A549 (cell line): ENCODE data around the gene TMEM235. TPM values are rescaled to one million over a fixed set of nuclear protein-coding genes. Genes with fewer than 3 reads are reported as not detected.

Experiments used
- ATAC-seq, 2 experiments: fragments of 200-7000 bp in 1 of 2; fragments of >200 bp in 1 of 2; cut with Nextera tagmentation in 1 of 2; cut with Tn5 transposase in 1 of 2; 3 replicates each; pipeline versions ENCODE4 v1.8.0 to v1.9.1; 2018 to 2020; ENCODE audit warnings: mild to moderate bottlenecking in 1 of 2, moderate library complexity in 1 of 2
- CTCF ChIA-PET: fragments of 300-600 bp; sonication (Branson Sonifier 250); formaldehyde crosslinking; extraction: SDS; loops from one replicate; lab custom pipeline; 2021; ENCODE audit warnings: antibody characterized with exemption, inconsistent platforms; lab: Yijun Ruan, JAX
- POLR2A ChIA-PET: fragments of 350-600 bp; formaldehyde crosslinking; extraction: SDS; loops from one replicate; lab custom pipeline; 2021; ENCODE audit warnings: antibody characterized with exemption, inconsistent platforms; lab: Yijun Ruan, JAX
- DNase-seq, 2 experiments: peaks; one replicate each; pipeline versions ENCODE4 v3.0.0 to v3.0.0-alpha.2; 2011 to 2016; ENCODE audit warnings: low read depth in 1 of 2, low spot score in 1 of 2
- FAIRE-seq: peaks from 2 replicates; lab custom pipeline; 2011; peaks lifted over from hg19 to GRCh38; lab: Jason Lieb, UNC
- H3K27ac ChIP-seq, 2 experiments: fragments of >200 bp; sonication (Bioruptor Twin); formaldehyde crosslinking; 3 replicates each; pipeline ENCODE4 v1.5.1; 2016 to 2017
- H3K4me1 ChIP-seq: fragments of >200 bp; sonication (Bioruptor Twin); formaldehyde crosslinking; 3 replicates; pipeline ENCODE4 v1.6.1; 2016
- H3K4me2 ChIP-seq: fragments of >200 bp; sonication (Bioruptor Twin); formaldehyde crosslinking; 3 replicates; pipeline ENCODE4 v1.6.1; 2016
- H3K4me3 ChIP-seq: fragments of >200 bp; sonication (Bioruptor Twin); formaldehyde crosslinking; 3 replicates; pipeline ENCODE4 v1.5.1; 2016
- H3K9me3 ChIP-seq: fragments of >200 bp; sonication (Bioruptor Twin); formaldehyde crosslinking; 3 replicates; pipeline ENCODE4 v1.6.1; 2016
- BCL3 ChIP-seq: fragments of >200 bp; sonication (Bioruptor Twin); formaldehyde crosslinking; IDR thresholded peaks from 3 replicates; pipeline ENCODE4 v1.6.1; 2016
- CBX8 ChIP-seq: fragments of 200-600 bp; sonication (generic); IDR thresholded peaks from 2 replicates; pipeline ENCODE4 v1.6.1; 2016
- EHF ChIP-seq: fragments of 250-450 bp; sonication (Bioruptor Pico); IDR thresholded peaks from 2 replicates; pipeline ENCODE4 v1.5.0; 2020; ENCODE audit warnings: mild to moderate bottlenecking
- FOXS1 ChIP-seq: fragments of 250-450 bp; sonication (Bioruptor Pico); IDR thresholded peaks from 2 replicates; pipeline ENCODE4 v1.5.0; 2020; ENCODE audit warnings: mild to moderate bottlenecking, moderate library complexity
- HDAC2 ChIP-seq: fragments of 200-600 bp; sonication (generic); IDR thresholded peaks from 2 replicates; pipeline ENCODE4 v1.6.1; 2016
- HEYL ChIP-seq: fragments of 250-450 bp; sonication (Bioruptor Pico); IDR thresholded peaks from 2 replicates; pipeline ENCODE4 v1.8.0; 2021; ENCODE audit warnings: mild to moderate bottlenecking, moderate library complexity
- HMGXB4 ChIP-seq: fragments of 250-450 bp; sonication (Bioruptor Pico); IDR thresholded peaks from 2 replicates; pipeline ENCODE4 v1.5.0; 2021; ENCODE audit warnings: mild to moderate bottlenecking, moderate library complexity, borderline replicate concordance
- JUN ChIP-seq, 2 experiments: fragments of >200 bp; sonication (Bioruptor Twin); formaldehyde crosslinking; IDR thresholded peaks; 2 replicates in 1 of 2; 3 replicates in 1 of 2; pipeline ENCODE4 v1.6.1; 2016 to 2017
- MAFK ChIP-seq: fragments of 450-650 bp; IDR thresholded peaks from 2 replicates; pipeline ENCODE4 v1.6.1; 2014; ENCODE audit not compliant: partially characterized antibody
- PBX3 ChIP-seq: IDR thresholded peaks from 2 replicates; pipeline ENCODE4 v1.6.1; 2012
- PHF8 ChIP-seq: fragments of 200-600 bp; sonication (generic); IDR thresholded peaks from 2 replicates; pipeline ENCODE4 v1.6.1; 2016; ENCODE audit warnings: low read depth, mild to moderate bottlenecking, antibody characterized with exemption, moderate library complexity, borderline replicate concordance
- POLR2AphosphoS2 ChIP-seq: conservative IDR thresholded peaks from 2 replicates; pipeline ENCODE4 v1.6.1; 2012; ENCODE audit warnings: low read length, improper control_type of control experiment, inconsistent platforms
- RARB ChIP-seq: fragments of 250-450 bp; sonication (Bioruptor Pico); IDR thresholded peaks from 2 replicates; pipeline ENCODE4 v1.8.0; 2021; ENCODE audit warnings: mild to moderate bottlenecking, moderate library complexity
- RCOR1 ChIP-seq: fragments of 150-350 bp; IDR thresholded peaks from 2 replicates; pipeline ENCODE4 v1.6.1; 2014; ENCODE audit warnings: antibody characterized with exemption, low read length, low read depth
- REST ChIP-seq: fragments of 200-600 bp; sonication (generic); IDR thresholded peaks from 2 replicates; pipeline ENCODE4 v1.6.1; 2016; ENCODE audit warnings: antibody characterized with exemption, mild to moderate bottlenecking, moderate library complexity
- RNF2 ChIP-seq: fragments of 200-600 bp; sonication (generic); IDR thresholded peaks from 2 replicates; pipeline ENCODE4 v1.6.1; 2016; ENCODE audit warnings: low read depth, mild to moderate bottlenecking, antibody characterized with exemption, moderate library complexity, borderline replicate concordance
- SMC3 ChIP-seq: fragments of >200 bp; sonication (Bioruptor Twin); formaldehyde crosslinking; IDR thresholded peaks from 3 replicates; pipeline ENCODE4 v1.6.1; 2018; ENCODE audit warnings: inconsistent platforms
- TFCP2L1 ChIP-seq: fragments of 250-450 bp; sonication (Bioruptor Pico); IDR thresholded peaks from 2 replicates; pipeline ENCODE4 v1.5.0; 2021; ENCODE audit warnings: mild to moderate bottlenecking
- ZSCAN20 ChIP-seq: fragments of 250-450 bp; sonication (Bioruptor Pico); IDR thresholded peaks from 2 replicates; pipeline ENCODE4 v1.8.0; 2022; ENCODE audit warnings: mild to moderate bottlenecking, moderate library complexity
- WGBS: methylation state at CpG from one replicate; pipeline ENCODE4 v1.1.6; 2017; ENCODE audit errors: missing lambda C conversion rate; 5-methylcytosine and 5-hydroxymethylcytosine counted together
- polyA plus RNA-seq, 4 experiments: library from polyadenylated mRNA; depleted of rRNA in 3 of 4; stranded (reverse); fragments of >200 nt; fragmentation: RNase III in 1 of 4; extraction: RNeasy Plus Mini Kit Qiagen cat#74134 plus additional on column Dnase treatment in 1 of 4; gene quantifications; 2 replicates in 3 of 4; 3 replicates in 1 of 4; pipeline ENCODE4 v1.2.3, GENCODE V29; 2011 to 2017

The TMEM235 gene
- polyA plus RNA-seq, 2 of the 4 experiments (the other 2 are of a cell fraction) = not detected

GRCh38 chr17:78223765-78224164 lies 7.7 kb upstream of the TMEM235 start:
- Histone ChIP-seq H3K27ac (no peak overlapping the region), H3K4me3 (no peak overlapping the region), H3K9me3 (no peaks in the 10 kb centered on the region), H3K4me2 (no peak overlapping the region), H3K4me1 (no peaks in the 10 kb centered on the region)
- ChIA-PET CTCF (interaction anchor here (0.6 to 17.1 kb wide), 5 partner anchors 8 to 199 kb away, joined by 3 to 150 read pairs (median 3); partner anchors contain the start of gene TMEM235), POLR2A (no interaction called here)
- ATAC-seq (no peak), DNase-seq (no peak), FAIRE-seq (no peak)
- WGBS = 92% methylated on average over 3 of the region's 3 CpGs
- TF ChIP-seq TFCP2L1 (CRISPR knock-in tag) (no peak), PBX3 (no peak), REST (no peak), CBX8 (no peak), MAFK (no peak), POLR2AphosphoS2 (no peak), FOXS1 (CRISPR knock-in tag) (no peak), JUN (IDR thresholded peaks at IDR 0.05) (no peak), ZSCAN20 (CRISPR knock-in tag) (no peak), EHF (CRISPR knock-in tag) (no peak), HEYL (CRISPR knock-in tag) (no peak), HMGXB4 (CRISPR knock-in tag) (no peak), PHF8 (no peak), RARB (CRISPR knock-in tag) (no peak), BCL3 (no peak), RNF2 (no peak), HDAC2 (no peak), RCOR1 (no peak), SMC3 (no peak)
